ENCODE results near the gene SENP1. TPM values are rescaled to one million over a fixed set of nuclear protein-coding genes. Genes with fewer than 3 reads are reported as not detected.

The SENP1 gene
- total and polyA plus RNA-seq, 12 donors = 3.0 to 21.6 (median 11.2) TPM

GRCh38 chr12:48069241-48069640, 36.6 kb downstream of the SENP1 start:
- DNase-seq = no peak
- H3K4me1 ChIP-seq (replicated peaks in 1 of 2) = no peaks in the 10 kb centered on the region
- H3K4me3 ChIP-seq = no peak overlapping the region
- peaks cover 0 to 56% of the 10 kb centered on the region in 2 donors for H3K36me3 ChIP-seq (replicated peaks in 1 of 2)
- no peak overlapping the region for H3K27ac ChIP-seq
- WGBS, 4 donors = 87 to 97% (median 91%) methylated on average over 1 of the region's 1 CpG
- intact Hi-C loops (cut with DNase I) = no loop called here
- TF ChIP-seq CTCF (IDR thresholded peaks at IDR 0.05) = no peak
- no peak for TF ChIP-seq POLR2A (IDR thresholded peaks at IDR 0.05)
- no peaks in the 10 kb centered on the region for H3K9me3 ChIP-seq (replicated peaks in 1 of 3)
- H3K27me3 ChIP-seq = no peaks in the 10 kb centered on the region

GRCh38 chr12:48068457-48068856, 37.4 kb downstream of the SENP1 start:
- 86 to 96% (median 91%) methylated on average over 2 of the region's 2 CpGs for WGBS, 4 donors
- H3K9me3 ChIP-seq (replicated peaks in 1 of 3) = no peaks in the 10 kb centered on the region
- TF ChIP-seq CTCF (IDR thresholded peaks at IDR 0.05) (no peak), POLR2A (IDR thresholded peaks at IDR 0.05) (no peak)
- no peak overlapping the region for H3K4me3 ChIP-seq
- H3K36me3 ChIP-seq (replicated peaks in 1 of 2) = peaks cover 0 to 56% of the 10 kb centered on the region in 2 donors
- H3K27ac ChIP-seq = no peak overlapping the region
- H3K4me1 ChIP-seq (replicated peaks in 1 of 2) = no peaks in the 10 kb centered on the region
- no peak for DNase-seq
- intact Hi-C loops (cut with DNase I) = no loop called here
- no peaks in the 10 kb centered on the region for H3K27me3 ChIP-seq

- H3K36me3 ChIP-seq (replicated peaks in 1 of 2) = peaks cover 0 to 59% of the 10 kb centered on the region in 2 donors
- H3K27ac ChIP-seq = no peak overlapping the region
- H3K9me3 ChIP-seq (replicated peaks in 1 of 3) = no peaks in the 10 kb centered on the region
- H3K4me3 ChIP-seq = no peak overlapping the region
- no peaks in the 10 kb centered on the region for H3K27me3 ChIP-seq
- intact Hi-C loops (cut with DNase I) = no loop called here
- TF ChIP-seq CTCF (IDR thresholded peaks at IDR 0.05) = no peak
- no peak for TF ChIP-seq POLR2A (IDR thresholded peaks at IDR 0.05)
- no peaks in the 10 kb centered on the region for H3K4me1 ChIP-seq (replicated peaks in 1 of 2)
- DNase-seq = no peak
- 87 to 98% (median 96%) methylated on average over 4 of the region's 4 CpGs for WGBS, 4 donors
Measured at GRCh38 chr12:48067250-48067938, 38.5 kb downstream of the SENP1 start.

- Histone ChIP-seq H3K9me3 (replicated peaks in 1 of 3) (no peaks in the 10 kb centered on the region), H3K27ac (no peak overlapping the region), H3K4me3 (no peak overlapping the region), H3K27me3 (no peaks in the 10 kb centered on the region), H3K4me1 (replicated peaks in 1 of 2) (no peaks in the 10 kb centered on the region), H3K36me3 (replicated peaks in 1 of 2) (peaks cover 0 to 67% of the 10 kb centered on the region in 2 donors)
- DNase-seq = no peak
- no peak for TF ChIP-seq CTCF (IDR thresholded peaks at IDR 0.05)
- TF ChIP-seq POLR2A (IDR thresholded peaks at IDR 0.05) = no peak
- intact Hi-C loops (cut with DNase I) = no loop called here
- WGBS, 4 donors = 86 to 92% (median 89%) methylated on average over 5 of the region's 5 CpGs
Measured at GRCh38 chr12:48065041-48065440, 40.8 kb downstream of the SENP1 start.

Measured in adrenal gland (tissue), 12 donors.